Cerebellar nuclear complex (tissue), 1 donor: ENCODE measurements around the gene CISD2.
"Not testable (repeated sequence)": the region's sequence is repeated elsewhere in the genome, so short reads cannot be mapped to it uniquely, and the experiment has no call there.

Experiments
- DNase-seq, 2 experiments: peaks; one replicate each; lab custom pipeline; 2025; lab: John Stamatoyannopoulos, UW

The CISD2 gene

DNA sequence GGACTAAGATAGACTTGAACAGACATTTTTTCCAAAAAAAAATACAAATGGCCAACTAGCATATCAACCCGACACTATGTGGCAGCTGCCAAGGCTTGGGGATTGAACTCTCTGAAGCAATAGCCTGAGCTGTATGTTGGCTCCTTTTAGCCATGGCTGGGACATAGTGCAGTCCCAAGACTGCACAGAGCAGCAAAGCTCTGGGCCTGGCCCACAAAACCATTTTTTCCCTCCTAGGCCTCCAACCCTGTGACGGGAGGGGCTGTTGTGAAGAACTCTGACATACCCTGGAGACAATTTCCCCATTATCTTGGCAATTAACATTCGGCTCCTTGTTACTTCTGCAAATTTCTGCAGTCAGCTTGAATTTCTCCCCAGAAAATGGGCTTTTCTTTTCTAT, 50.1 kb downstream of the CISD2 start:
- DNase-seq, result no peak

DNA sequence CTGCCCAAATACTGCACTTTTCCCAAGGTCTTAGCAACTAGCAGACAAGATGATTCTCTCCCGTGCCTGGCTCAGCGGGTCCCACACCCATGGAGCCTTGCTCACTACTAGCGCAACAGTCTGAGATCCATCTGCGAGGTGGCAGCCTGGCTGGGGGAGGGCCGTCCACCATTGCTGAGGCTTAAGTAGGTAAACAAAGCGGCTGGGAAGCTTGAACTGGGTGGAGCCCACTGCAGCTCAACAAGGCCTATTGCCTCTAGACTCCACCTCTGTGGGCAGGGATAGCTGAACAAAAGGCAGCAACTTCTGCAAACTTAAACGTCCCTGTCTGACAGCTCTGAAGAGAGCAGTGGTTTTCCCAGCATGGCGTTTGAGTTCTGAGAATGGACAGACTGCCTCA, 50.9 kb downstream of the CISD2 start:
- DNase-seq, result not testable (repeated sequence)

DNA sequence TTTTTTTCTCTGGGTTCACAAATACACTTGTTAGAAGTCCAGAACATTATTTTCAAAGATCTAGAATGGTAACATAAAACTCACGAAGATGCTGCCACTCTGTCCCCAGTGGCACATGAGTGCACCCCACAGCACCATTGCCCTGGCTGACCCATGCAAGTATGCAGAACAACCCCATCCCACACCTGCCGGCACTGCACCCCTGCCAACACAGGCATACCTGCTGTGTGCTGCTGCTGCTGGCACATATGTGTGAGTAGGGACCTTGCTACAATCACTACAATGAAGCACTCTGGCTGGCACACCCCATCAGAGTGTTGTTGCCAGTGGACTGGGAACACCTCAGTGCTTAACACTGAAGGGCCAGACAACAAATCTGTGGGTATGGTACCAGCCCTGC, 66.9 kb downstream of the CISD2 start:
- DNase-seq, result no peak

DNA sequence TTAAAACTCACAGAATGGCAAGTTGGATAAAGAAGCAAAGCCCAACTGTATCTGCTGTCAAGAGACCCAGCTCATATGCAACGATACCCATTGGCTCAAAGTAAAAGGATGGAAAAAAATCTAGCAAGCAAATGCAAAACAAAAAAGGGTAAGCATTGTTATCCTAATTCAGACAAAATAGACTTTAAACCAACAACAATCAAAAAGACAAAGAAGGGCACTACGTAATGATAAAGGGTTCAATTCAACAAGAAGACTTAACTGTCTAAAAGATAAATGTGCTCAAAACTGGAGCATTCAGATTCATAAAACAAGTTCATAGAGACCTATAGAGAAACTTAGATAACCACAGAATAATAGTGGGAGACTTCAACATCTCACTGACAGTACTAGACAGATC, 69.3 kb downstream of the CISD2 start:
- not testable (repeated sequence) for DNase-seq
